Endodermal cell (in vitro differentiated cells): ENCODE results near the gene MTCH2. TPM values are rescaled to one million over a fixed set of nuclear protein-coding genes. Genes with fewer than 3 reads are reported as not detected.

Source experiments
- DNase-seq: peaks from one replicate; pipeline ENCODE4 v3.0.0-alpha.2; 2017
- H3K27ac ChIP-seq: 2 replicates; pipeline ENCODE4 v1.5.1; 2013; ENCODE audit warnings: mild to moderate bottlenecking, low read depth, low read length, moderate library complexity
- H3K27me3 ChIP-seq: 2 replicates; pipeline ENCODE4 v1.6.1; 2013; ENCODE audit warnings: mild to moderate bottlenecking, low read length, moderate library complexity; ENCODE audit not compliant: insufficient read depth, control insufficient read depth, poor library complexity, severe bottlenecking
- H3K36me3 ChIP-seq: 2 replicates; pipeline ENCODE4 v1.7.0; 2013; ENCODE audit warnings: mild to moderate bottlenecking, low read length, moderate library complexity; ENCODE audit not compliant: control insufficient read depth, insufficient read depth
- H3K4me1 ChIP-seq: one replicate; pipeline ENCODE4 v1.7.0; 2013; ENCODE audit warnings: low read length; ENCODE audit not compliant: control insufficient read depth, insufficient read depth
- H3K4me3 ChIP-seq: 2 replicates; pipeline ENCODE4 v1.5.1; 2013; ENCODE audit warnings: mild to moderate bottlenecking, low read length, moderate library complexity
- H3K9ac ChIP-seq: 2 replicates; pipeline ENCODE4 v1.6.1; 2013; ENCODE audit warnings: mild to moderate bottlenecking, low read length, moderate library complexity; ENCODE audit not compliant: poor library complexity, severe bottlenecking; ENCODE audit errors: extremely low read depth
- H3K9me3 ChIP-seq: 2 replicates; pipeline ENCODE4 v1.6.1; 2013; ENCODE audit warnings: mild to moderate bottlenecking, low read length, moderate library complexity; ENCODE audit not compliant: control insufficient read depth
- H3K27ac Mint-ChIP-seq: 2 replicates; pipeline ENCODE4 v1.8.0; 2020; ENCODE audit warnings: mixed read lengths
- H3K27me3 Mint-ChIP-seq: 2 replicates; pipeline ENCODE4 v1.8.0; 2021; ENCODE audit warnings: mild to moderate bottlenecking, mixed read lengths; ENCODE audit not compliant: insufficient read depth
- H3K36me3 Mint-ChIP-seq: 2 replicates; pipeline ENCODE4 v1.8.0; 2020; ENCODE audit warnings: low read depth, mixed read lengths
- H3K4me1 Mint-ChIP-seq: 2 replicates; pipeline ENCODE4 v1.8.0; 2020; ENCODE audit warnings: mixed read lengths
- H3K4me3 Mint-ChIP-seq: 2 replicates; pipeline ENCODE4 v1.8.0; 2020; ENCODE audit warnings: mild to moderate bottlenecking, moderate library complexity, mixed read lengths
- H3K9me3 Mint-ChIP-seq: 2 replicates; pipeline ENCODE4 v1.8.0; 2020; ENCODE audit warnings: mild to moderate bottlenecking, mixed read lengths
- CTCF ChIP-seq: fragments of 200-600 bp; sonication (generic); conservative IDR thresholded peaks from 2 replicates; pipeline ENCODE4 v1.5.0; 2021; ENCODE audit warnings: antibody characterized with exemption, mild to moderate bottlenecking
- WGBS, 2 experiments: methylation state at CpG; one replicate each; pipeline versions ENCODE4 v1.1.5 to v1.1.7; 2013; ENCODE audit warnings: missing lambda C conversion rate in 2 of 2, mixed read lengths in 1 of 2; ENCODE audit not compliant: insufficient coverage in 1 of 2, insufficient read length in 1 of 2; 5-methylcytosine and 5-hydroxymethylcytosine counted together
- total RNA-seq, 2 donors: library from RNA; stranded (reverse); fragmentation: NEBNext Ultra II Directional in 1 of 2; extraction: Animal tissue kit (Norgen Biotek cat#: 25700) in 1 of 2; gene quantifications; 2 replicates in 1 of 2; 3 replicates in 1 of 2; pipeline ENCODE4 v1.2.1, GENCODE V29; 2021

The MTCH2 gene
- total RNA-seq, 2 donors from 2014 or later, result 123 to 147 TPM

- peaks cover 7% of the 10 kb centered on the region for H3K4me1 Mint-ChIP-seq
- Histone ChIP-seq H3K9ac (no peak overlapping the region), H3K36me3 (peaks cover 53% of the 10 kb centered on the region), H3K4me1 (no peaks in the 10 kb centered on the region), H3K9me3 (no peaks in the 10 kb centered on the region), H3K27me3 (no peaks in the 10 kb centered on the region), H3K4me3 (no peak overlapping the region), H3K27ac (no peak overlapping the region)
- H3K4me3 Mint-ChIP-seq, result no peak overlapping the region
- no peak for TF ChIP-seq CTCF
- no peaks in the 10 kb centered on the region for H3K27me3 Mint-ChIP-seq
- peaks cover 2% of the 10 kb centered on the region for H3K9me3 Mint-ChIP-seq
- peaks cover 48% of the 10 kb centered on the region for H3K36me3 Mint-ChIP-seq
- WGBS, 2 experiments, result 88 to 93% methylated on average over 4 to 5 of the region's 5 CpGs
- no peak for DNase-seq
- peak overlapping the region; percentile 44 for H3K27ac Mint-ChIP-seq
Measured at GRCh38 chr11:47583844-47584243, 58.5 kb downstream of the MTCH2 start.

- H3K36me3 Mint-ChIP-seq, result peaks cover 58% of the 10 kb centered on the region
- peaks cover 11% of the 10 kb centered on the region for H3K4me1 Mint-ChIP-seq
- Histone ChIP-seq H3K4me1 (peaks cover 4% of the 10 kb centered on the region), H3K27ac (peak within 1 kb of the TSS; percentile 94), H3K27me3 (no peaks in the 10 kb centered on the region), H3K9ac (peak within 1 kb of the TSS; percentile 79), H3K9me3 (no peaks in the 10 kb centered on the region), H3K36me3 (peaks cover 67% of the 10 kb centered on the region), H3K4me3 (peak within 1 kb of the TSS; percentile 98)
- no peaks in the 10 kb centered on the region for H3K9me3 Mint-ChIP-seq
- peak; percentile 96 for DNase-seq
- WGBS, 2 experiments, result 0% methylated on average over 48 to 72 of the region's 72 CpGs
- H3K27me3 Mint-ChIP-seq, result no peaks in the 10 kb centered on the region
- peak within 1 kb of the TSS; percentile 98 for H3K27ac Mint-ChIP-seq
- H3K4me3 Mint-ChIP-seq, result peak within 1 kb of the TSS; percentile 96
- TF ChIP-seq CTCF, result no peak
Measured at GRCh38 chr11:47578524-47579494, 63.5 kb downstream of the MTCH2 start, which contains the start of the genes KBTBD4 and NDUFS3. TSS of gene KBTBD4 (minus strand) at chr11:47578970. CDS start at chr11:47578951, 19 bp downstream. TSS of gene NDUFS3 (plus strand) at chr11:47579074. CDS start at chr11:47579092, 18 bp downstream.

DNA sequence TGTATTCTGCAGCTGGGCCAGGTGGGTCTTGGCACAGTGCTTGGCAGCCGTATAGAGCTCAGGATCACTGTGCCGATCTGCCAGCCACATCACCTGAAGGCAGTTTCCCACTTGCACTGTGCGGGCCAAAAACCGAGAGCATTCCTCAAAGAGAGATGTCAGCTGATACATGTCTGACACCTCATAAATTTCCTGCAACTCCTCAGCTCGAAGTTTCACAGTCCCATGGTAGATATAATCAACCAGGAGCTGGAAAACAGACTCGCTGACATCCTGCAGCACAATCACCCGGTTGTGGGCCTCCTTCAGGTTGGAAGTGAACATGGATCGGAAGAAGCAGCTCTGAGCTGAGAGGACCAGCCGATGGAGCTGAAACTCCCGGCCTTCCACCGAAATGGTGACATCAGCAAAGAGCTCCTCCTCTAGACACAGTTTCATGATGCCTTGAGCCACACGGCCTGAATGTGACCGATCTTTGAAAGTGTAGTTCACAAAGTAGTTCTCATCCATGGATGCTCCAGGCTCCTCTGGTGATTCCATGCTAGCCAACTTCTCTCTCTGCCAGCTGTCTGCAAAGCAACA lies 64.8 kb downstream of the MTCH2 start:
- peak overlapping the region; percentile 98 for H3K4me3 ChIP-seq

More for the DNA sequence above, 64.8 kb downstream of the MTCH2 start:
- H3K4me1 Mint-ChIP-seq, result peaks cover 11% of the 10 kb centered on the region
- 89 to 91% methylated on average over 13 of the region's 13 CpGs for WGBS, 2 experiments
- H3K9ac ChIP-seq, result peak overlapping the region; percentile 79
- H3K36me3 ChIP-seq, result peaks cover 68% of the 10 kb centered on the region
- peaks cover 4% of the 10 kb centered on the region for H3K4me1 ChIP-seq
- no peak for DNase-seq
- no peak for TF ChIP-seq CTCF
- H3K27me3 ChIP-seq, result no peaks in the 10 kb centered on the region
- H3K27ac ChIP-seq, result no peak overlapping the region
- no peaks in the 10 kb centered on the region for H3K27me3 Mint-ChIP-seq
- H3K9me3 ChIP-seq, result no peaks in the 10 kb centered on the region
- H3K4me3 Mint-ChIP-seq, result peak overlapping the region; percentile 96
- H3K9me3 Mint-ChIP-seq, result no peaks in the 10 kb centered on the region
- H3K36me3 Mint-ChIP-seq, result peaks cover 56% of the 10 kb centered on the region
- peak overlapping the region; percentile 98 for H3K27ac Mint-ChIP-seq
